ENCODE measurements around the gene TCEAL7. TPM values are rescaled to one million over a fixed set of nuclear protein-coding genes. Genes with fewer than 3 reads are reported as not detected.
"Not testable (repeated sequence)": the region's sequence is repeated elsewhere in the genome, so short reads cannot be mapped to it uniquely, and the experiment has no call there.

Gene TCEAL7
- total RNA-seq, 1 donor from 2014 or later = 67.2 TPM

DNA sequence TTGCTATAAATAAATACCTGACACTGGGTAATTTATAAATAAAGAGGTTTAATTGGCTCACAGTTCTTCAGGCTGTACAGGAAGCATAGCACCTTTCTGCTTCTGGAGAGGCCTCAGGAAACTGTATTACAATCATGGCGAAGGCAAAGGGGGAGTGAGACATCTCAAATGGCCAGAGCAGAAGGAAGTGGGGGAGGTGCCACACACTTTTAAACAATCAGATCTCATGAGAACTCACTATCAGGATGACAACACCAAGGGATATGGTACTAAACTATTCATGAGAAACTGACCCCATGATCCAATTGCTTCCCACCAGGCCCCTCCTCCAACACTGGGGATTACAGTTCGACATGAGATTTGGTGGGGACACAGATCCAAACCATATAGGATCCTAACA lies 14.6 kb downstream of the TCEAL7 start:
- DNase-seq = no peak
- Mint-ChIP-seq H3K9me3 (ENCODE audit: unreplicated experiment) (no peaks in the 10 kb centered on the region), H3K36me3 (ENCODE audit: unreplicated experiment) (no peaks in the 10 kb centered on the region), H3K27ac (ENCODE audit: unreplicated experiment) (no peak overlapping the region), H3K4me3 (ENCODE audit: unreplicated experiment) (no peak overlapping the region), H3K4me1 (ENCODE audit: low read depth, unreplicated experiment) (no peaks in the 10 kb centered on the region), H3K27me3 (ENCODE audit: unreplicated experiment) (peaks cover 4% of the 10 kb centered on the region)
- TF ChIP-seq, protein P1, sequence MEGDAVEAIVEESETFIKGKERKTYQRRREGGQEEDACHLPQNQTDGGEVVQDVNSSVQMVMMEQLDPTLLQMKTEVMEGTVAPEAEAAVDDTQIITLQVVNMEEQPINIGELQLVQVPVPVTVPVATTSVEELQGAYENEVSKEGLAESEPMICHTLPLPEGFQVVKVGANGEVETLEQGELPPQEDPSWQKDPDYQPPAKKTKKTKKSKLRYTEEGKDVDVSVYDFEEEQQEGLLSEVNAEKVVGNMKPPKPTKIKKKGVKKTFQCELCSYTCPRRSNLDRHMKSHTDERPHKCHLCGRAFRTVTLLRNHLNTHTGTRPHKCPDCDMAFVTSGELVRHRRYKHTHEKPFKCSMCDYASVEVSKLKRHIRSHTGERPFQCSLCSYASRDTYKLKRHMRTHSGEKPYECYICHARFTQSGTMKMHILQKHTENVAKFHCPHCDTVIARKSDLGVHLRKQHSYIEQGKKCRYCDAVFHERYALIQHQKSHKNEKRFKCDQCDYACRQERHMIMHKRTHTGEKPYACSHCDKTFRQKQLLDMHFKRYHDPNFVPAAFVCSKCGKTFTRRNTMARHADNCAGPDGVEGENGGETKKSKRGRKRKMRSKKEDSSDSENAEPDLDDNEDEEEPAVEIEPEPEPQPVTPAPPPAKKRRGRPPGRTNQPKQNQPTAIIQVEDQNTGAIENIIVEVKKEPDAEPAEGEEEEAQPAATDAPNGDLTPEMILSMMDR (IDR thresholded peaks at IDR 0.05; ENCODE audit: partially characterized antibody, unreplicated experiment) = no peak

DNA sequence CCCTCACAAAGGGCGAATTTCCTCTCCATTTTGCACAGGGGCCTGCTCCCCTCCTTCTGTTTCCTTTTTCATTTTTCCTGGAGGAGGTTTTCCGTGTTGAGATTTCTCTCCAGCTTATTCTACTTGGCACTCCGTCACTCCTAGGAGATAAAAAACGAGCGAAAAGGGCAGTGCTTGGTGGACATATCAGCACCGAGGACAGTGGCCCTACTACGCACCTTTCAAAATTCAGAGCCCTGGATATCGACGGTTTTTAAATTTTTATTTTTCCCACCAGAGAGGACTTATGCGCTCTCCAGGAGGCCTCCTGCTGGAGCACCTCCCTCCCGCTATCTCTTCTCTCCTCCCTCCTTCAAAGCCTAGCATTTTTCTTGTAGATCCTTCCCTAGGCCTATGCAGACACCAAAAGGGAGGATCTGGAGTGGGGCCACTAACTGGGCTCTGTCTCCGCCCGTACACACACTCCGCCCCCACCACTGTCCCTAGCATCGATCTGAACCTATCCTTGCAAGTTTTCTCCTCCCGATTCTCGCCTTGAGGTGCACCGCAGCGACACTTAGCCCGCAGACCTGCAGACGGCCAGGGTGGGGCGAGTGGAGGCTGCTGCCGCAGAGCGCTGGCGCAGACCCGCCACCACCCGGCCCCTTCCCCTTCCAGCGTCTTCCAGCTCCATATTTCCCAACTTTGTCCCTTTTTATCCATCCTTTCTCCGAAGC lies 17.8 kb downstream of the TCEAL7 start:
- Mint-ChIP-seq H3K36me3 (ENCODE audit: unreplicated experiment) (no peaks in the 10 kb centered on the region), H3K4me3 (ENCODE audit: unreplicated experiment) (no peak overlapping the region), H3K4me1 (ENCODE audit: low read depth, unreplicated experiment) (no peaks in the 10 kb centered on the region), H3K27ac (ENCODE audit: unreplicated experiment) (no peak overlapping the region), H3K27me3 (ENCODE audit: unreplicated experiment) (peaks cover 4% of the 10 kb centered on the region), H3K9me3 (ENCODE audit: unreplicated experiment) (no peaks in the 10 kb centered on the region)
- DNase-seq = no peak
- TF ChIP-seq, protein P1 (IDR thresholded peaks at IDR 0.05; ENCODE audit: partially characterized antibody, unreplicated experiment) = no peak

DNA sequence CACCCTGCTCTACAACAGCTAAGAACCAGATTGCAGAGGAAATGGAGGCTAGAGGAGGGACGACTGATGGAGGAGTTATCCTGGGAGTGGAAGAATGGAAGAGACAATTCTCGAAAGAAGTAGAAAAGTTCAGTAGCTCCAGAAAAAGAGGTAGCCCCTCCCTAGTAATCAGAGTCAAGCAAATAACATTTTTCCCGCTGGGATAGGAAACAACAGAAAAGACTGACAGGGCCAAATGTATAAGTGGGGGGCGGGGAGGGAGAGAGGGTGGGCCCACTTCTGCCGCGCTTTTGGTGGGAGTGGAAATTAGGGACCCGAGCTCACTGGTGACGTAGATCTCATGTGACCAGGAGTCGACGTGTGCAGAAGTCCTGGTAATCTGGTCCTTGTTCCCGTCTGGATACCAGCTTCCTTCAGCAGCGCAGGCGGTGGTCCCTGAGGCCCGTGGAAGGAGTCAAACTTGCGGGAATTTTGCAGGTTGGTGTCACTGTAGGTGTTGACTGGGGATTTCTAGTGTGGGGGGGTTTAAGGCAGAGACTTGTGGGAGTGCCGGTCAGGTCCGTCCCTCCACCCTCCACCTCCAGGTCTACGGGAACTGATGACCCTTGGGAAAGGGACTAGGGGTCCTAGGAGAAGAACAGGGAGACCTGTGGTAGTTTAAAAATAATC lies 26.2 kb downstream of the TCEAL7 start, which contains the start of gene TCEAL9:
Gene TCEAL9, plus strand, starts transcription at position 377 of the 669 bp plus-strand sequence. CDS start 1,179 bp downstream, outside the sequence.
- Mint-ChIP-seq H3K27me3 (ENCODE audit: unreplicated experiment) (peaks cover 2% of the 10 kb centered on the region), H3K9me3 (ENCODE audit: unreplicated experiment) (no peaks in the 10 kb centered on the region), H3K27ac (ENCODE audit: unreplicated experiment) (peak within 1 kb of the TSS; percentile 98), H3K36me3 (ENCODE audit: unreplicated experiment) (no peaks in the 10 kb centered on the region), H3K4me1 (ENCODE audit: low read depth, unreplicated experiment) (peaks cover 3% of the 10 kb centered on the region), H3K4me3 (ENCODE audit: unreplicated experiment) (peak within 1 kb of the TSS; percentile 96)
- TF ChIP-seq, protein P1 (IDR thresholded peaks at IDR 0.05; ENCODE audit: partially characterized antibody, unreplicated experiment) = no peak
- DNase-seq = peak; percentile 42

DNA sequence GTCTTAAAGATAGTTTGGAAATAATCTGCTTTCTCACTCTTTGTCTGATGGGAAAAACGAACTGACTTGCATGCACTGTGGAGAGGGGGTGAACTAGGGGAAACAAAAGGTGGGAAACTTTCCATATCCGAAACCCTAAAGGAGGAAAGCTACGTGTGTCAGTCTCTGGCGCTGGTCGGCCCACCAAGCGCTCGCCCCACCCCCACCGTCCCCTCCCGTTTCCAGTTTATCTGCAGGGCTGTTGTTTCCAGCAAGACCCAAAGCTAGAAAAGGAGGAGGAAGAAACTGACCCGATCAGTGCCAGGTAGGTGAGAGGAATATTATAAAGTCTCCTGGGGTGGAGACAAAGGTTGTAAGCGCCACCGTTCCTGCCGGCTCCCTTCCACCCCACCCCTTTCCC lies 26.8 kb downstream of the TCEAL7 start:
- H3K27ac Mint-ChIP-seq (ENCODE audit: unreplicated experiment) = peak overlapping the region; percentile 98
- DNase-seq = peak; percentile 24
- peaks cover 3% of the 10 kb centered on the region for H3K4me1 Mint-ChIP-seq (ENCODE audit: low read depth, unreplicated experiment)
- peaks cover 2% of the 10 kb centered on the region for H3K27me3 Mint-ChIP-seq (ENCODE audit: unreplicated experiment)
- no peaks in the 10 kb centered on the region for H3K9me3 Mint-ChIP-seq (ENCODE audit: unreplicated experiment)
- TF ChIP-seq, protein P1 (IDR thresholded peaks at IDR 0.05; ENCODE audit: partially characterized antibody, unreplicated experiment) = no peak
- peak overlapping the region; percentile 96 for H3K4me3 Mint-ChIP-seq (ENCODE audit: unreplicated experiment)
- H3K36me3 Mint-ChIP-seq (ENCODE audit: unreplicated experiment) = no peaks in the 10 kb centered on the region

DNA sequence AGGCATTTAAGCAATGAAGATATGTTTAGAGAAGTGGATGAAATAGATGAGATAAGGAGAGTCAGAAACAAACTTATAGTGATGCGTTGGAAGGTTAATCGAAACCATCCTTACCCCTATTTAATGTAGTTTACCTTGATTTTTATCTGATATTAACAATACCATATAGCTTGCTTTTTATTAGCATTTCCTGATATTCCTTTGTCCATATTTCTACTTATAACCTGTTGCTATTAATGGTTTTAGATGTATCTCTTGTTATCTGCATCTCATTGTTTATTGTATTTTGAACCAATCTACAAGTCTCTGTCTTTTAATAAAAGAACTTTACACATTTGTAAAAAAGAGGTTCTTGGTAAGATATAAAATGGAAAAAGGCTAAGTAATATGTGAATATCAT lies 27.8 kb downstream of the TCEAL7 start:
- H3K4me1 Mint-ChIP-seq (ENCODE audit: low read depth, unreplicated experiment) = peaks cover 3% of the 10 kb centered on the region
- no peak for DNase-seq
- H3K9me3 Mint-ChIP-seq (ENCODE audit: unreplicated experiment) = no peaks in the 10 kb centered on the region
- TF ChIP-seq, protein P1 (IDR thresholded peaks at IDR 0.05; ENCODE audit: partially characterized antibody, unreplicated experiment) = no peak
- H3K4me3 Mint-ChIP-seq (ENCODE audit: unreplicated experiment) = peak overlapping the region; percentile 96
- peaks cover 2% of the 10 kb centered on the region for H3K27me3 Mint-ChIP-seq (ENCODE audit: unreplicated experiment)
- H3K36me3 Mint-ChIP-seq (ENCODE audit: unreplicated experiment) = no peaks in the 10 kb centered on the region
- peak overlapping the region; percentile 73 for H3K27ac Mint-ChIP-seq (ENCODE audit: unreplicated experiment)

DNA sequence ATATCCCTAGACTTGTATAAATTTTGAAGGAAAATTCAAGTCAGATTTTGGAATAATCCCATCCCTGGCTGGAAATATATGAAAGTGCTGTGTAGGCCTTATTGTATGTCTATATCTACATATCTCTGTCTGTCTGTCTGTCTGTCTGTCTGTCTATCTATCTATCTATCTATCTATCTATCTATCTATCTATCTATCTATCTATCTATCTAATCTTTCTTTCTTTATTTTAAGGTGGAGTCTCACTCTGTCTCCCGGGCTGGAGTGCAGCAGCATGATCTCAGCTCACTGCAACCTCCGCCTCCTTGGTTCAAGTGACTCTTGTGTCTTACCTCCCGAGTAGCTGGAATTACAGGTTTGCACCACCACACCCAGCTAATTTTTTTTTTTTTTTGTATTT lies 29.6 kb downstream of the TCEAL7 start:
- not testable (repeated sequence) for H3K27me3 Mint-ChIP-seq (ENCODE audit: unreplicated experiment); DNase-seq; H3K4me3 Mint-ChIP-seq (ENCODE audit: unreplicated experiment); H3K9me3 Mint-ChIP-seq (ENCODE audit: unreplicated experiment); H3K27ac Mint-ChIP-seq (ENCODE audit: unreplicated experiment); H3K36me3 Mint-ChIP-seq (ENCODE audit: unreplicated experiment); H3K4me1 Mint-ChIP-seq (ENCODE audit: low read depth, unreplicated experiment)
